Muscle of leg (tissue), 11 donors: ENCODE data around the gene CNTN4. TPM values are rescaled to one million over a fixed set of nuclear protein-coding genes. Genes with fewer than 3 reads are reported as not detected.
A peak's percentile ranks its signal among the peaks of the same experiment; 100 is the strongest.

Experiments used
- DNase-seq: peaks from one replicate; pipeline ENCODE4 v3.0.0; 2013
- H3K27ac ChIP-seq: one replicate; pipeline ENCODE4 v1.5.1; 2013; ENCODE audit warnings: mild to moderate bottlenecking, low read length, control low read depth
- H3K27me3 ChIP-seq: one replicate; pipeline ENCODE4 v1.6.1; 2013; ENCODE audit warnings: low read length; ENCODE audit not compliant: control insufficient read depth, insufficient read depth
- H3K36me3 ChIP-seq: one replicate; pipeline ENCODE4 v1.6.1; 2013; ENCODE audit warnings: low read length; ENCODE audit not compliant: control insufficient read depth, insufficient read depth
- H3K4me1 ChIP-seq: one replicate; pipeline ENCODE4 v1.6.1; 2013; ENCODE audit warnings: low read length; ENCODE audit not compliant: control insufficient read depth, insufficient read depth
- H3K4me3 ChIP-seq: one replicate; pipeline ENCODE4 v1.5.1; 2013; ENCODE audit warnings: low read length, control low read depth
- H3K9me3 ChIP-seq: replicated peaks from 2 replicates; pipeline ENCODE4 v1.6.1; 2013; ENCODE audit warnings: low read depth, low read length; ENCODE audit not compliant: control insufficient read depth
- WGBS: methylation state at CpG from one replicate; pipeline ENCODE4 v1.1.5; 2013; ENCODE audit warnings: missing lambda C conversion rate; ENCODE audit not compliant: insufficient coverage; 5-methylcytosine and 5-hydroxymethylcytosine counted together
- polyA plus RNA-seq, 8 donors: library from polyadenylated mRNA; unstranded; fragments of 120-200 nt; gene quantifications; one replicate each; pipeline versions ENCODE4 v1.2.1 to v1.2.3, GENCODE V29; 2013; ENCODE audit warnings: inconsistent platforms in 1 of 8, low replicate concordance in 1 of 8; ENCODE audit not compliant: insufficient read length in 8 of 8, insufficient read depth in 1 of 8
- total RNA-seq: library from RNA; stranded (reverse); fragments of 120-200 nt; gene quantifications from one replicate; pipeline ENCODE4 v1.2.4, GENCODE V29; 2013

CNTN4 gene
- total and polyA plus RNA-seq, 9 donors, result 3.0 to 16.3 (median 5.9) TPM

- no peak for DNase-seq
- H3K27me3 ChIP-seq, result no peaks in the 10 kb centered on the region
- H3K9me3 ChIP-seq, result peaks cover 6% of the 10 kb centered on the region
- H3K36me3 ChIP-seq, result no peaks in the 10 kb centered on the region
- H3K4me3 ChIP-seq, result no peak overlapping the region
- H3K27ac ChIP-seq, result no peak overlapping the region
- WGBS, result 100% methylated on average over 2 of the region's 6 CpGs
- no peaks in the 10 kb centered on the region for H3K4me1 ChIP-seq
These were observed 490.8 kb downstream of the CNTN4 start for GRCh38 chr3:2589336-2589969.

DNA sequence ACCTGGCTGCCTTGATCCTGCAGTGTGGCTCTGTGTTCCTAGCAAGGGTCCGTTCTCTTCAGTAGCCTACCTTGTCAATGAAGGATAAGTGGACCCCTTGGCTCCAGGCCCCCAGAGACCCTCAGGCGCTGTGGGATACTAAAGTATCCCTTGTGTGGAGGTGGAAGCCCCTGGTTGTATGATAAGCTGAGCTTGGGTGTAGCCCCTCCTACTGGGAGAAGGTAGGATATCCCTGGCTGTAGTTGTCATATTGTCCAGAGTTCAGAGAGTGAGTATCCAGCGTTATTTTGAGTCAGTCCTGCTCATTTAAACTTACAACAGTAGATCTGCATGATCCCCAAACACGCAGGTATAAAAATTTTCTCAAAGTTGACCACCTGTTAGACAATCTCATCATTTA, 496.8 kb downstream of the CNTN4 start:
- Histone ChIP-seq H3K27me3 (no peaks in the 10 kb centered on the region), H3K27ac (no peak overlapping the region), H3K36me3 (no peaks in the 10 kb centered on the region), H3K4me1 (no peaks in the 10 kb centered on the region), H3K9me3 (peaks cover 2% of the 10 kb centered on the region), H3K4me3 (no peak overlapping the region)
- DNase-seq, result no peak
- no CpG with 5 or more reads among the region's 4 CpGs for WGBS

DNA sequence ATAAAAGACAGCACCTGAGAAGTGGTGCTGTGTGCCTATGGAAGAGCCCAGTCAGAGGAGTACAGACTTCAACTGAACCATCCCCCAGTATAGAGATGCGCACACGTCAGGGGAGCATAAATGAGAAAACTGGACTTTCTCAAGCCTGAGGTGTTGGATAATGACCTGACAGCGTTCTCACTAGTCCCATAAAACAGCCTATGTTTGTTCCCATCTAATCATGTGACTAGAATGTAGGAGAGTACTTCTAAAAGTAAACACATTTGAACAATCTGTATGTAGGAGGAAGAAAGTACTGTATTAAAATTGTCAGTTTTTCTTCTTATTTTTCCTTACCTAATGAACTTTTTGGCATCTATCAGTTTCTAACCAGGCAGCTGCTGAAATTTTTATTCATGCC, 498.9 kb downstream of the CNTN4 start:
- H3K27ac ChIP-seq, result no peak overlapping the region
- 92% methylated on average over 2 of the region's 3 CpGs for WGBS

GRCh38 chr3:2599471-2599870, 500.8 kb downstream of the CNTN4 start:
- Histone ChIP-seq H3K27me3 (no peaks in the 10 kb centered on the region), H3K4me1 (no peaks in the 10 kb centered on the region), H3K4me3 (no peak overlapping the region), H3K9me3 (no peaks in the 10 kb centered on the region), H3K27ac (no peak overlapping the region), H3K36me3 (no peaks in the 10 kb centered on the region)
- WGBS, result no CpG with 5 or more reads among the region's 1 CpG
- no peak for DNase-seq

More for the DNA sequence above, 498.9 kb downstream of the CNTN4 start:
- Histone ChIP-seq H3K27me3 (no peaks in the 10 kb centered on the region), H3K9me3 (no peaks in the 10 kb centered on the region), H3K4me3 (no peak overlapping the region), H3K4me1 (no peaks in the 10 kb centered on the region), H3K36me3 (no peaks in the 10 kb centered on the region)
- DNase-seq, result no peak

DNA sequence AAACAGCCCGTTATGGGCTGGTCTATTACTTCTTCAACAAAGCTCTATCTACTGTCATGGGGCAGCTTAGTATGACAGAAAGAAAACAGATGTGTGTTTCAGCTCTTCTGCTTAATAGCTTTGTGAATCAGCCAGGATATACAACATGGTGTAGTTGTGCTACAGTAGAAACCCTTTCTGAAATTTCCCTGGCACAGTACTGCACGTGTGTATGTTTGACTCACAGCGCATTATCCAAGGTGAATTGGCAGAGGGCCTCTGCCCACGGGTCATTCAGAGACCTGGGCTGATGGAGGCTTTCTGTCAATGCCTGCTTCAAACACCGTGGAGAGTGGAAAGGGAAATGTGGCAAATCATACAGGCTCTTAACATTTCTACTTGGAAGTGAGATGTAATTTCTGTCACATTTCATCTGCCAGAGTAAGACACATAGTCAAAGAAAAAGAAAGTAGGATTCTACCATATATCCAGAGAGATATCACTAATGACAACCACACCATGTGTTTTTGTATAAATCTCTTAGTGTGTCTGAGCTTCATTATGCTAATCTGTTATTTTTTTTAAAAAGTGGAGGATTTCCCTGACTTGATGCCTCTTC, 505.1 kb downstream of the CNTN4 start:
- Histone ChIP-seq H3K27me3 (no peaks in the 10 kb centered on the region), H3K4me3 (no peak overlapping the region), H3K4me1 (no peaks in the 10 kb centered on the region), H3K36me3 (no peaks in the 10 kb centered on the region), H3K27ac (no peak overlapping the region), H3K9me3 (no peaks in the 10 kb centered on the region)
- peak; percentile 63 for DNase-seq
- 23% methylated on average over 3 of the region's 5 CpGs for WGBS

DNA sequence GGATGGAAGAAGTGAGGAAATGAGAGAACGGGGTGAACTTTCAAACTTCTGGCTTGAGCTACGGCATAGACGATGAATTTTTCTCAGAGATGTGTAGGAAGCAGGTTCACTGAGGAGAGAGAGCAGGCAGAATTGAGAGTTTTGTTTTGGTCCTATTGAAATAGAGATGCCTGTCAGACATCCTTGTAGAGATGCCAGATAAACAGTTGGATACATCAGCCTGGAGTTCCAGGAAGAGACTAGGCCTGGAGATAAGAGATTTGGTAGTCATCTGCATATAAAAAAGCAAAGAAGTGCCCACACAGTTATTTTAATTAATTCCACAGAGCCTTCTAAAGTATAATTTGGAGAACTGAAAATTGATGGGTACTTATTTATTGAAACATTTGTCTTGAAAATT, 515.9 kb downstream of the CNTN4 start:
- H3K9me3 ChIP-seq, result no peaks in the 10 kb centered on the region
- no peaks in the 10 kb centered on the region for H3K27me3 ChIP-seq
- no peaks in the 10 kb centered on the region for H3K4me1 ChIP-seq
- H3K4me3 ChIP-seq, result no peak overlapping the region
- no peaks in the 10 kb centered on the region for H3K36me3 ChIP-seq
- no peak overlapping the region for H3K27ac ChIP-seq
- WGBS, result 88% methylated on average over 3 of the region's 3 CpGs
- no peak for DNase-seq

- H3K4me3 ChIP-seq, result no peak overlapping the region
- H3K27me3 ChIP-seq, result no peaks in the 10 kb centered on the region
- DNase-seq, result no peak
- H3K27ac ChIP-seq, result no peak overlapping the region
- H3K4me1 ChIP-seq, result no peaks in the 10 kb centered on the region
- H3K36me3 ChIP-seq, result no peaks in the 10 kb centered on the region
- no peaks in the 10 kb centered on the region for H3K9me3 ChIP-seq
These were observed 516.4 kb downstream of the CNTN4 start for GRCh38 chr3:2615080-2615479.

GRCh38 chr3:2623436-2623835, 524.8 kb downstream of the CNTN4 start:
- no peak for DNase-seq
- WGBS, result 0% methylated on average over 1 of the region's 1 CpG

DNA sequence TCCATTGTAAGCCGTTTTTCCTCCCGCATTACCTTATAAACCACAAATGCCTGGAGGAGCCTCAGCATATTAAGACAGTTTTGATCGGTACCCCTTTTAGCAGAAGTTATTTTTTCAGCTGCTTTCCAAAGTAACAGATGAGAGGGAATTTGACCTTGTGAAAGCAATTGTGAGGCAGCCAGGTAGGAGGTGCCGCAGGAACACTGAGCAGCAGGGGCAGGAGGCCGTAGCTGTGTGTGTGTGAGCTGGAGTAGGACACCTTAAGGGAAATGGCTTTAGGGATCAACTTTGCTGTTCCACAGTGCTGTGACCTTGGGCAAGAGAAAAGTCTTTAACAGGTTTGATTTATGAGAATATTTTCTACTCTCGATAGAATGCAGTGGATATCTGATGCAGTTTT, 529.5 kb downstream of the CNTN4 start:
- Histone ChIP-seq H3K9me3 (no peaks in the 10 kb centered on the region), H3K27me3 (no peaks in the 10 kb centered on the region), H3K36me3 (no peaks in the 10 kb centered on the region), H3K4me1 (no peaks in the 10 kb centered on the region), H3K27ac (no peak overlapping the region), H3K4me3 (no peak overlapping the region)
- 70% methylated on average over 3 of the region's 6 CpGs for WGBS
- DNase-seq, result no peak

More at GRCh38 chr3:2623436-2623835, 524.8 kb downstream of the CNTN4 start:
- no peaks in the 10 kb centered on the region for H3K27me3 ChIP-seq
- no peaks in the 10 kb centered on the region for H3K36me3 ChIP-seq
- H3K9me3 ChIP-seq, result no peaks in the 10 kb centered on the region
- no peaks in the 10 kb centered on the region for H3K4me1 ChIP-seq
- H3K4me3 ChIP-seq, result no peak overlapping the region
- H3K27ac ChIP-seq, result no peak overlapping the region

DNA sequence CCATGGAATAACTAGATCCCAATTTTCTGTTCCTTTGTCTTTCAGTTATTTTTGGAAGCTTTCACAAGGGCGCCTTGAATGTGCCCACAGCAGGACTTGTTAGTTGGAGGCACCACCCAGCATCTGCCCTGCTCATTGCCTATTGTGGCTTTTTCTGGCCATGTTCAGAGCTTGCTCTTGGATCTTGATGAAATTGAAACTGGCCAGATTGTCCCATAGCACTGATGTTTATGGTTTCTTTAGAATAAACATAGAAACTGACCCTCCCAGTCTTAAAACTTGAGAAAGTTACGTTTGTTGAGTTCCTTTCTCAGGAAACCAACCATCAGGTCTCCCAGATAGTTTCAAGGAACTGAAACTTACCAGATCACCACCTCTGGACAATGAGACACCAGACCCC, 536.8 kb downstream of the CNTN4 start:
- Histone ChIP-seq H3K4me3 (no peak overlapping the region), H3K27ac (no peak overlapping the region), H3K4me1 (no peaks in the 10 kb centered on the region), H3K27me3 (no peaks in the 10 kb centered on the region), H3K9me3 (no peaks in the 10 kb centered on the region), H3K36me3 (no peaks in the 10 kb centered on the region)
- no peak for DNase-seq
- 80% methylated on average over 2 of the region's 2 CpGs for WGBS

DNA sequence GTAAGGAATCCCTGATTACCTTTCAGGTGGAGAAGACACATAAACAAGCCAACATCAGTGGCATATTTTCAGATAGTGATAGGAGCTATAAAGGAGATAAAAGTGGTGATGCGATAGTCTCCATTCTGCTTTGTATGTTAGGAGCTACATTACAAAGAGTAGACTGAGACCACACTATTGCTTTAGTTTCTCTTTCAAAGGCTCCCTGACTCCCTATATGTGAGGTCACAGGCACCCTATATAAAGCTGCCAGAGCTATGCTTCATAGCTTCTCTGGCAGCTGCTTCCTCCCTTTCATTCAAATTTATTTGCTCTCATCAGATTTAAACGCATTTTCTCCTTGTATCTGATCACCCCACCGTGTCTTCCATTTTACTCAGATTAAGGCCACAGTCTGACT, 544.9 kb downstream of the CNTN4 start:
- WGBS, result 25% methylated on average over 2 of the region's 3 CpGs

More for the DNA sequence above, 544.9 kb downstream of the CNTN4 start:
- no peak for DNase-seq
- Histone ChIP-seq H3K27me3 (no peaks in the 10 kb centered on the region), H3K4me1 (no peaks in the 10 kb centered on the region), H3K27ac (no peak overlapping the region), H3K36me3 (no peaks in the 10 kb centered on the region), H3K9me3 (peaks cover 3% of the 10 kb centered on the region), H3K4me3 (no peak overlapping the region)
